ENCODE measurements around the gene TCEA2.

TCEA2 gene

GRCh38 chr20:64073476-64074183 is 10.6 kb downstream of the TCEA2 start:
- no peak overlapping the region for H3K4me3 Mint-ChIP-seq

GRCh38 chr20:64074184-64074789 is 11.3 kb downstream of the TCEA2 start:
- Mint-ChIP-seq H3K27me3 (ENCODE audit: low read depth) (no peaks in the 10 kb centered on the region), H3K4me1 (no peaks in the 10 kb centered on the region), H3K9me3 (no peaks in the 10 kb centered on the region), H3K4me3 (no peak overlapping the region), H3K36me3 (ENCODE audit: low read depth) (no peaks in the 10 kb centered on the region), H3K27ac (no peak overlapping the region)
- TF ChIP-seq CTCF (IDR thresholded peaks at IDR 0.05; ENCODE audit: unreplicated experiment in 3 of 3): no peak

More at GRCh38 chr20:64073476-64074183, 10.6 kb downstream of the TCEA2 start:
- no peaks in the 10 kb centered on the region for H3K9me3 Mint-ChIP-seq
- H3K36me3 Mint-ChIP-seq (ENCODE audit: low read depth): no peaks in the 10 kb centered on the region
- H3K27ac Mint-ChIP-seq: no peak overlapping the region
- no peak for TF ChIP-seq CTCF (IDR thresholded peaks at IDR 0.05; ENCODE audit: unreplicated experiment in 3 of 3)
- no peaks in the 10 kb centered on the region for H3K27me3 Mint-ChIP-seq (ENCODE audit: low read depth)
- H3K4me1 Mint-ChIP-seq: no peaks in the 10 kb centered on the region

GRCh38 chr20:64074963-64075362 is 12.0 kb downstream of the TCEA2 start:
- H3K27me3 Mint-ChIP-seq (ENCODE audit: low read depth): no peaks in the 10 kb centered on the region
- H3K4me1 Mint-ChIP-seq: no peaks in the 10 kb centered on the region
- TF ChIP-seq CTCF (IDR thresholded peaks at IDR 0.05; ENCODE audit: unreplicated experiment in 3 of 3): no peak
- no peak overlapping the region for H3K27ac Mint-ChIP-seq
- no peak overlapping the region for H3K4me3 Mint-ChIP-seq
- no peaks in the 10 kb centered on the region for H3K9me3 Mint-ChIP-seq
- no peaks in the 10 kb centered on the region for H3K36me3 Mint-ChIP-seq (ENCODE audit: low read depth)

GRCh38 chr20:64075556-64075955 is 12.6 kb downstream of the TCEA2 start:
- H3K36me3 Mint-ChIP-seq (ENCODE audit: low read depth): no peaks in the 10 kb centered on the region
- no peaks in the 10 kb centered on the region for H3K9me3 Mint-ChIP-seq
- TF ChIP-seq CTCF (IDR thresholded peaks at IDR 0.05; ENCODE audit: unreplicated experiment in 3 of 3): no peak
- no peak overlapping the region for H3K27ac Mint-ChIP-seq
- H3K4me1 Mint-ChIP-seq: no peaks in the 10 kb centered on the region
- H3K4me3 Mint-ChIP-seq: no peak overlapping the region
- no peaks in the 10 kb centered on the region for H3K27me3 Mint-ChIP-seq (ENCODE audit: low read depth)

- Mint-ChIP-seq H3K27me3 (ENCODE audit: low read depth) (peaks cover 5% of the 10 kb centered on the region), H3K4me3 (no peak overlapping the region), H3K27ac (no peak overlapping the region), H3K4me1 (no peaks in the 10 kb centered on the region), H3K36me3 (ENCODE audit: low read depth) (no peaks in the 10 kb centered on the region), H3K9me3 (no peaks in the 10 kb centered on the region)
- TF ChIP-seq CTCF (IDR thresholded peaks at IDR 0.05; ENCODE audit: unreplicated experiment in 3 of 3): no peak
These were observed 13.3 kb downstream of the TCEA2 start for GRCh38 chr20:64076061-64076997.
